ENCODE measurements around the gene ABAT. TPM values are rescaled to one million over a fixed set of nuclear protein-coding genes. Genes with fewer than 3 reads are reported as not detected.
"Not testable (repeated sequence)": the region's sequence is repeated elsewhere in the genome, so short reads cannot be mapped to it uniquely, and the experiment has no call there.

Gene ABAT
- total and polyA plus RNA-seq, 7 donors = 0.55 to 1.7 (median 0.79) TPM

- no peak for ATAC-seq
- Histone ChIP-seq H3K4me1 (no peaks in the 10 kb centered on the region), H3K4me3 (no peak overlapping the region), H3K27ac (no peak overlapping the region), H3K9me3 (no peaks in the 10 kb centered on the region), H3K27me3 (ENCODE audit: insufficient read depth in 3 of 3, low read length in 2 of 3) (no peaks in the 10 kb centered on the region), H3K36me3 (ENCODE audit: insufficient read depth in 1 of 2, low read depth in 1 of 2) (no peaks in the 10 kb centered on the region)
- no peak for TF ChIP-seq CTCF (IDR thresholded peaks at IDR 0.05)
- DNase-seq = no peak
- 75 to 90% (median 85%) methylated on average over 3 of the region's 3 CpGs for WGBS, 3 donors
- intact Hi-C loops (cut with DNase I) = no loop called here
Measured at GRCh38 chr16:8704098-8704497, 29.7 kb downstream of the ABAT start.

- H3K27me3 ChIP-seq (ENCODE audit: insufficient read depth in 3 of 3, low read length in 2 of 3); DNase-seq; H3K27ac ChIP-seq; intact Hi-C loops (cut with DNase I); H3K9me3 ChIP-seq; H3K4me3 ChIP-seq; ATAC-seq; H3K36me3 ChIP-seq (ENCODE audit: insufficient read depth in 1 of 2, low read depth in 1 of 2); H3K4me1 ChIP-seq: not testable (repeated sequence)
- 47 to 53% (median 49%) methylated on average over 4 of the region's 4 CpGs for WGBS, 3 donors
Measured at GRCh38 chr16:8705100-8705822, 30.8 kb downstream of the ABAT start.

GRCh38 chr16:8708536-8708935, 34.1 kb downstream of the ABAT start:
- no peaks in the 10 kb centered on the region for H3K36me3 ChIP-seq (ENCODE audit: insufficient read depth in 1 of 2, low read depth in 1 of 2)
- no peak for ATAC-seq
- WGBS, 3 donors = 43 to 45% (median 44%) methylated on average over 4 of the region's 4 CpGs
- H3K27ac ChIP-seq = no peak overlapping the region
- H3K9me3 ChIP-seq = no peaks in the 10 kb centered on the region
- intact Hi-C loops (cut with DNase I) = no loop called here
- no peaks in the 10 kb centered on the region for H3K4me1 ChIP-seq
- DNase-seq = no peak
- no peaks in the 10 kb centered on the region for H3K27me3 ChIP-seq (ENCODE audit: insufficient read depth in 3 of 3, low read length in 2 of 3)
- no peak for TF ChIP-seq CTCF (IDR thresholded peaks at IDR 0.05)
- no peak overlapping the region for H3K4me3 ChIP-seq

- WGBS, 3 donors = 36 to 41% (median 37%) methylated on average over 27 of the region's 27 CpGs
- Histone ChIP-seq H3K9me3 (no peaks in the 10 kb centered on the region), H3K27me3 (ENCODE audit: insufficient read depth in 3 of 3, low read length in 2 of 3) (peaks cover 0 to under 1% (median 0%) of the 10 kb centered on the region in 3 donors), H3K36me3 (ENCODE audit: insufficient read depth in 1 of 2, low read depth in 1 of 2) (no peaks in the 10 kb centered on the region), H3K4me3 (no peak overlapping the region), H3K4me1 (no peaks in the 10 kb centered on the region), H3K27ac (no peak overlapping the region)
- intact Hi-C loops (cut with DNase I) = no loop called here
- no peak for ATAC-seq
- no peak for DNase-seq
- no peak for TF ChIP-seq CTCF (IDR thresholded peaks at IDR 0.05)
Measured at GRCh38 chr16:8712589-8713361, 38.4 kb downstream of the ABAT start.

GRCh38 chr16:8713635-8714172, 39.3 kb downstream of the ABAT start:
- intact Hi-C loops (cut with DNase I) = no loop called here
- H3K27me3 ChIP-seq (ENCODE audit: insufficient read depth in 3 of 3, low read length in 2 of 3) = peaks cover 0 to 3% (median 0%) of the 10 kb centered on the region in 3 donors
- H3K4me1 ChIP-seq = no peaks in the 10 kb centered on the region
- no peak for TF ChIP-seq CTCF (IDR thresholded peaks at IDR 0.05)
- H3K9me3 ChIP-seq = no peaks in the 10 kb centered on the region
- no peak overlapping the region for H3K4me3 ChIP-seq
- DNase-seq (no peak), ATAC-seq (no peak)
- WGBS, 3 donors = 78 to 82% (median 81%) methylated on average over 10 of the region's 10 CpGs
- no peak overlapping the region for H3K27ac ChIP-seq
- no peaks in the 10 kb centered on the region for H3K36me3 ChIP-seq (ENCODE audit: insufficient read depth in 1 of 2, low read depth in 1 of 2)
